Bronchial epithelial cell (primary cell): ENCODE measurements around the gene HSDL1. TPM values are rescaled to one million over a fixed set of nuclear protein-coding genes. Genes with fewer than 3 reads are reported as not detected.

ENCODE experiments used
- DNase-seq: peaks from one replicate; pipeline ENCODE4 v3.0.0-alpha.2; 2010; ENCODE audit warnings: low read depth
- FAIRE-seq: peaks from 2 replicates; lab custom pipeline; 2011; peaks lifted over from hg19 to GRCh38; lab: Jason Lieb, UNC
- H3K27me3 ChIP-seq: 2 replicates; pipeline ENCODE4 v1.5.1; 2011; ENCODE audit warnings: low read length; ENCODE audit not compliant: control insufficient read depth, insufficient read depth
- H3K36me3 ChIP-seq: 2 replicates; pipeline ENCODE4 v1.5.1; 2011; ENCODE audit warnings: low read length; ENCODE audit not compliant: control insufficient read depth, insufficient read depth
- H3K4me3 ChIP-seq: 2 replicates; pipeline ENCODE4 v1.5.1; 2011; ENCODE audit warnings: mild to moderate bottlenecking, low read depth, low read length, control low read depth
- CTCF ChIP-seq: IDR thresholded peaks from 2 replicates; pipeline ENCODE4 v1.5.1; 2011; ENCODE audit warnings: mild to moderate bottlenecking, moderate library complexity, low read length, control low read depth, inconsistent platforms; ENCODE audit not compliant: insufficient read depth, severe bottlenecking
- total RNA-seq: library from RNA; depleted of rRNA; stranded (reverse); fragments of >200 nt; gene quantifications from 2 replicates; pipeline ENCODE4 v1.2.1, GENCODE V29; 2014

HSDL1 gene
- total RNA-seq, 1 donor from 2014 or later = 36.3 TPM

GRCh38 chr16:84150926-84151325, 5.9 kb upstream of the HSDL1 start:
- no peak for TF ChIP-seq CTCF
- no peak overlapping the region for H3K4me3 ChIP-seq
- DNase-seq (no peak), FAIRE-seq (no peak)
- no peaks in the 10 kb centered on the region for H3K27me3 ChIP-seq
- H3K36me3 ChIP-seq = no peaks in the 10 kb centered on the region

- FAIRE-seq = no peak
- Histone ChIP-seq H3K27me3 (no peaks in the 10 kb centered on the region), H3K4me3 (peak overlapping the region; percentile 86), H3K36me3 (no peaks in the 10 kb centered on the region)
- no peak for DNase-seq
- TF ChIP-seq CTCF = peak; percentile 17
These were observed 643 bp downstream of the HSDL1 start for GRCh38 chr16:84144209-84144858.

- FAIRE-seq (no peak), DNase-seq (no peak)
- Histone ChIP-seq H3K36me3 (no peaks in the 10 kb centered on the region), H3K27me3 (no peaks in the 10 kb centered on the region), H3K4me3 (peak overlapping the region; percentile 86)
- TF ChIP-seq CTCF = no peak
These were observed 1.2 kb downstream of the HSDL1 start for GRCh38 chr16:84143784-84144199.

GRCh38 chr16:84143081-84143480, 1.9 kb downstream of the HSDL1 start:
- FAIRE-seq (no peak), DNase-seq (no peak)
- Histone ChIP-seq H3K4me3 (no peak overlapping the region), H3K27me3 (no peaks in the 10 kb centered on the region), H3K36me3 (no peaks in the 10 kb centered on the region)
- TF ChIP-seq CTCF = no peak

GRCh38 chr16:84141143-84141670, 3.8 kb downstream of the HSDL1 start:
- FAIRE-seq (no peak), DNase-seq (no peak)
- H3K4me3 ChIP-seq = no peak overlapping the region
- no peak for TF ChIP-seq CTCF
- H3K27me3 ChIP-seq = no peaks in the 10 kb centered on the region
- no peaks in the 10 kb centered on the region for H3K36me3 ChIP-seq
